GM12891 (cell line): Measurements from ENCODE around the gene SELP.

Experiments used
- PAX5 ChIP-seq: IDR thresholded peaks from 2 replicates; pipeline ENCODE4 v1.6.1; 2011; ENCODE audit warnings: low read length, moderate library complexity, mild to moderate bottlenecking; ENCODE audit not compliant: insufficient read depth, severe bottlenecking
- POLR2A ChIP-seq: IDR thresholded peaks from 2 replicates; pipeline ENCODE4 v1.6.1; 2011; ENCODE audit warnings: low read depth, low read length, control low read depth
- POLR2AphosphoS5 ChIP-seq: IDR thresholded peaks from 2 replicates; pipeline ENCODE4 v1.6.1; 2011; ENCODE audit warnings: low read depth, low read length, control low read depth
- POU2F2 ChIP-seq: IDR thresholded peaks from 2 replicates; pipeline ENCODE4 v1.6.1; 2011; ENCODE audit warnings: low read depth, mild to moderate bottlenecking, control low read depth, low read length, moderate library complexity
- SPI1 ChIP-seq: IDR thresholded peaks from 2 replicates; pipeline ENCODE4 v1.6.1; 2011; ENCODE audit warnings: low read depth, low read length, control low read depth
- TAF1 ChIP-seq: IDR thresholded peaks from 2 replicates; pipeline ENCODE4 v1.6.1; 2011; ENCODE audit warnings: low read depth, low read length, control low read depth

- TF ChIP-seq POLR2AphosphoS5, result no peak
- no peak for TF ChIP-seq POLR2A
- TF ChIP-seq SPI1, result no peak
- no peak for TF ChIP-seq TAF1
- TF ChIP-seq POU2F2, result no peak
- TF ChIP-seq PAX5, result no peak
These were observed 4.2 kb upstream of the SELP start for GRCh38 chr1:169634145-169634544.
